ENCODE measurements around the gene SPARC.
"Not testable (repeated sequence)": the region's sequence is repeated elsewhere in the genome, so short reads cannot be mapped to it uniquely, and the experiment has no call there.

SPARC gene

GRCh38 chr5:151680944-151681427 lies 5.7 kb downstream of the SPARC start:
- TF ChIP-seq EZH2phosphoT487 (IDR thresholded peaks at IDR 0.05; ENCODE audit: borderline replicate concordance) = no peak
- TF ChIP-seq, protein P1, sequence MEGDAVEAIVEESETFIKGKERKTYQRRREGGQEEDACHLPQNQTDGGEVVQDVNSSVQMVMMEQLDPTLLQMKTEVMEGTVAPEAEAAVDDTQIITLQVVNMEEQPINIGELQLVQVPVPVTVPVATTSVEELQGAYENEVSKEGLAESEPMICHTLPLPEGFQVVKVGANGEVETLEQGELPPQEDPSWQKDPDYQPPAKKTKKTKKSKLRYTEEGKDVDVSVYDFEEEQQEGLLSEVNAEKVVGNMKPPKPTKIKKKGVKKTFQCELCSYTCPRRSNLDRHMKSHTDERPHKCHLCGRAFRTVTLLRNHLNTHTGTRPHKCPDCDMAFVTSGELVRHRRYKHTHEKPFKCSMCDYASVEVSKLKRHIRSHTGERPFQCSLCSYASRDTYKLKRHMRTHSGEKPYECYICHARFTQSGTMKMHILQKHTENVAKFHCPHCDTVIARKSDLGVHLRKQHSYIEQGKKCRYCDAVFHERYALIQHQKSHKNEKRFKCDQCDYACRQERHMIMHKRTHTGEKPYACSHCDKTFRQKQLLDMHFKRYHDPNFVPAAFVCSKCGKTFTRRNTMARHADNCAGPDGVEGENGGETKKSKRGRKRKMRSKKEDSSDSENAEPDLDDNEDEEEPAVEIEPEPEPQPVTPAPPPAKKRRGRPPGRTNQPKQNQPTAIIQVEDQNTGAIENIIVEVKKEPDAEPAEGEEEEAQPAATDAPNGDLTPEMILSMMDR (conservative IDR thresholded peaks at IDR 0.05; ENCODE audit: low read length) = no peak
- H3K4me3 ChIP-seq (ENCODE audit: low read length, poor library complexity, severe bottlenecking) = no peak overlapping the region
- no peaks in the 10 kb centered on the region for H3K79me2 ChIP-seq (ENCODE audit: insufficient read depth, low read length)
- no peaks in the 10 kb centered on the region; the same call in 1 of the 2 replicates for H3F3A ChIP-seq (ENCODE audit: low read depth)
- no peak overlapping the region for H3K9ac ChIP-seq (ENCODE audit: low read depth, low read length, poor library complexity, severe bottlenecking)
- H3K4me1 ChIP-seq (ENCODE audit: insufficient read depth, low read length, poor library complexity, severe bottlenecking) = peaks cover 40% of the 10 kb centered on the region
- no peak overlapping the region for H3K4me2 ChIP-seq (ENCODE audit: low read depth, low read length, poor library complexity, severe bottlenecking)
- no peaks in the 10 kb centered on the region for H3K27me3 ChIP-seq (ENCODE audit: insufficient read depth, low read length, poor library complexity, severe bottlenecking)
- no peaks in the 10 kb centered on the region for H3K9me2 ChIP-seq (replicated peaks; ENCODE audit: low read depth, low read length)
- H3K9me3 ChIP-seq (ENCODE audit: insufficient read depth, low read depth, low read length) = no peaks in the 10 kb centered on the region
- no peak overlapping the region for H2AFZ ChIP-seq (ENCODE audit: low read length)
- H3K36me3 ChIP-seq (ENCODE audit: insufficient read depth, low read length) = no peaks in the 10 kb centered on the region
- H4K20me1 ChIP-seq (ENCODE audit: insufficient read depth, low read length, poor library complexity, severe bottlenecking) = no peaks in the 10 kb centered on the region

DNA sequence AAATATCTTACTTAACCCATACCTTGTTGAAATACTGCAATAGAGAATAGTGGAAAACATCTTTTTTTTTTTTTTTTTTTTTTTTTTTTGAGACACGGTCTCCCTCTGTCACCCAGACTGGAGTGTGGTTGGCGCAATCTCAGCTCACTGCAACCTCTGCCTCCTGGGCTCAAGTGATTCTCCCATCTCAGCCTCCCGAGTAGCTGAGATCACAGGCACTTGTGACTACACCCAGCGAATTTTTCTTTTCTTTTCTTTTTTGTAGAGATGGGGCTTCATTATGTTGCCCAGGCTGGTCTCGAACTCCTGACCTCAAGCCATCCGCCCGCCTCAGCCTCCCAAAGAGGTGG lies 6.6 kb downstream of the SPARC start:
- not testable (repeated sequence) for H3K9me2 ChIP-seq (replicated peaks; ENCODE audit: low read depth, low read length); H3K36me3 ChIP-seq (ENCODE audit: insufficient read depth, low read length); H4K20me1 ChIP-seq (ENCODE audit: insufficient read depth, low read length, poor library complexity, severe bottlenecking); H2AFZ ChIP-seq (ENCODE audit: low read length); H3K9me3 ChIP-seq (ENCODE audit: insufficient read depth, low read depth, low read length); H3F3A ChIP-seq (ENCODE audit: low read depth); H3K27me3 ChIP-seq (ENCODE audit: insufficient read depth, low read length, poor library complexity, severe bottlenecking); H3K79me2 ChIP-seq (ENCODE audit: insufficient read depth, low read length); H3K4me3 ChIP-seq (ENCODE audit: low read length, poor library complexity, severe bottlenecking); H3K9ac ChIP-seq (ENCODE audit: low read depth, low read length, poor library complexity, severe bottlenecking); H3K4me2 ChIP-seq (ENCODE audit: low read depth, low read length, poor library complexity, severe bottlenecking)
- peaks cover 40% of the 10 kb centered on the region for H3K4me1 ChIP-seq (ENCODE audit: insufficient read depth, low read length, poor library complexity, severe bottlenecking)

GRCh38 chr5:151679421-151680155 lies 7.1 kb downstream of the SPARC start:
- Histone ChIP-seq H3K4me2 (ENCODE audit: low read depth, low read length, poor library complexity, severe bottlenecking) (no peak overlapping the region), H3K36me3 (ENCODE audit: insufficient read depth, low read length) (no peaks in the 10 kb centered on the region)

More at GRCh38 chr5:151679421-151680155, 7.1 kb downstream of the SPARC start:
- H3K9me3 ChIP-seq (ENCODE audit: insufficient read depth, low read depth, low read length) = no peaks in the 10 kb centered on the region
- no peak overlapping the region for H3K4me3 ChIP-seq (ENCODE audit: low read length, poor library complexity, severe bottlenecking)
- no peaks in the 10 kb centered on the region; the same call in 1 of the 2 replicates for H3F3A ChIP-seq (ENCODE audit: low read depth)
- H3K9me2 ChIP-seq (replicated peaks; ENCODE audit: low read depth, low read length) = no peaks in the 10 kb centered on the region
- no peak overlapping the region for H2AFZ ChIP-seq (ENCODE audit: low read length)
- TF ChIP-seq, protein P1 (conservative IDR thresholded peaks at IDR 0.05; ENCODE audit: low read length) = no peak
- TF ChIP-seq EZH2phosphoT487 (IDR thresholded peaks at IDR 0.05; ENCODE audit: borderline replicate concordance) = no peak
- no peaks in the 10 kb centered on the region for H3K27me3 ChIP-seq (ENCODE audit: insufficient read depth, low read length, poor library complexity, severe bottlenecking)
- peaks cover 43% of the 10 kb centered on the region for H3K4me1 ChIP-seq (ENCODE audit: insufficient read depth, low read length, poor library complexity, severe bottlenecking)
- no peaks in the 10 kb centered on the region for H4K20me1 ChIP-seq (ENCODE audit: insufficient read depth, low read length, poor library complexity, severe bottlenecking)
- no peaks in the 10 kb centered on the region for H3K79me2 ChIP-seq (ENCODE audit: insufficient read depth, low read length)
- H3K9ac ChIP-seq (ENCODE audit: low read depth, low read length, poor library complexity, severe bottlenecking) = no peak overlapping the region

Data from Loucy (cell line).